GM12878 (cell line): Measurements from ENCODE around the gene CYP24A1. TPM values are rescaled to one million over a fixed set of nuclear protein-coding genes. Genes with fewer than 3 reads are reported as not detected.
A peak's percentile ranks its signal among the peaks of the same experiment; 100 is the strongest.

Source experiments
- ATF7 ChIP-seq: fragments of 450-650 bp; IDR thresholded peaks from 2 replicates; pipeline ENCODE4 v1.6.1; 2016; ENCODE audit warnings: low read depth, mild to moderate bottlenecking
- BCL3 ChIP-seq: IDR thresholded peaks from 2 replicates; pipeline ENCODE4 v1.6.1; 2011; ENCODE audit warnings: borderline replicate concordance, low read depth, mild to moderate bottlenecking, moderate library complexity, low read length; ENCODE audit not compliant: insufficient read depth, poor library complexity, severe bottlenecking
- CEBPB ChIP-seq, 2 experiments: fragments of 150-350 bp in 1 of 2; IDR thresholded peaks; 2 replicates each; pipeline ENCODE4 v1.6.1; 2012 to 2014; ENCODE audit warnings: low read depth in 2 of 2, low read length in 2 of 2, borderline replicate concordance in 1 of 2, inconsistent platforms in 1 of 2
- E4F1 ChIP-seq: fragments of 450-650 bp; IDR thresholded peaks from 2 replicates; pipeline ENCODE4 v1.6.1; 2018; ENCODE audit warnings: borderline replicate concordance, mild to moderate bottlenecking; ENCODE audit not compliant: partially characterized antibody
- ETV6 ChIP-seq, 2 experiments: fragments of 450-650 bp in 1 of 2; IDR thresholded peaks in 1 of 2; conservative IDR thresholded peaks in 1 of 2; 2 replicates each; pipeline ENCODE4 v1.6.1; 2014; ENCODE audit warnings: antibody characterized with exemption in 1 of 2, borderline replicate concordance in 1 of 2, low read depth in 1 of 2, mild to moderate bottlenecking in 1 of 2, moderate library complexity in 1 of 2
- FOXM1 ChIP-seq: IDR thresholded peaks from 2 replicates; pipeline ENCODE4 v1.6.1; 2012; ENCODE audit warnings: low read depth, mild to moderate bottlenecking, inconsistent platforms, low read length, moderate library complexity
- KAT2A ChIP-seq: conservative IDR thresholded peaks from 2 replicates; pipeline ENCODE4 v1.6.1; 2011; ENCODE audit warnings: low read depth, low read length; ENCODE audit not compliant: control insufficient read depth
- KLF5 ChIP-seq: fragments of 450-650 bp; IDR thresholded peaks from 2 replicates; pipeline ENCODE4 v1.6.1; 2014; ENCODE audit warnings: mild to moderate bottlenecking; ENCODE audit not compliant: partially characterized antibody
- MEF2B ChIP-seq: fragments of 450-650 bp; IDR thresholded peaks from 2 replicates; pipeline ENCODE4 v1.6.1; 2018; ENCODE audit warnings: mild to moderate bottlenecking, moderate library complexity; ENCODE audit not compliant: partially characterized antibody, poor library complexity, severe bottlenecking
- MYB ChIP-seq: fragments of 150-350 bp; IDR thresholded peaks from 2 replicates; pipeline ENCODE4 v1.6.1; 2014; ENCODE audit warnings: mild to moderate bottlenecking, low read depth, low read length, borderline replicate concordance
- PAX8 ChIP-seq: fragments of 450-650 bp; IDR thresholded peaks from 2 replicates; pipeline ENCODE4 v1.6.1; 2017; ENCODE audit warnings: mild to moderate bottlenecking, moderate library complexity
- PML ChIP-seq: IDR thresholded peaks from 2 replicates; pipeline ENCODE4 v1.6.1; 2012; ENCODE audit warnings: low read length, inconsistent platforms
- POLR2A ChIP-seq: IDR thresholded peaks from 2 replicates; pipeline ENCODE4 v1.6.1; 2011; ENCODE audit warnings: low read depth, mild to moderate bottlenecking, low read length
- RAD51 ChIP-seq: fragments of 450-650 bp; IDR thresholded peaks from 2 replicates; pipeline ENCODE4 v1.6.1; 2016; ENCODE audit warnings: moderate library complexity, mild to moderate bottlenecking, inconsistent platforms
- RELA ChIP-seq: fragments of 450-650 bp; IDR thresholded peaks from 2 replicates; pipeline ENCODE4 v1.8.0; 2014; ENCODE audit warnings: borderline replicate concordance; ENCODE audit not compliant: partially characterized antibody
- SKIL ChIP-seq: fragments of 450-650 bp; IDR thresholded peaks from 2 replicates; pipeline ENCODE4 v1.6.1; 2017; ENCODE audit warnings: mild to moderate bottlenecking, low read depth, inconsistent platforms; ENCODE audit not compliant: poor library complexity, severe bottlenecking
- SPI1 ChIP-seq: IDR thresholded peaks from 2 replicates; pipeline ENCODE4 v1.6.1; 2011; ENCODE audit warnings: low read depth, mild to moderate bottlenecking, low read length, moderate library complexity, borderline replicate concordance; ENCODE audit not compliant: insufficient read depth
- USF1 ChIP-seq: IDR thresholded peaks from 2 replicates; pipeline ENCODE4 v1.6.1; 2011; ENCODE audit warnings: borderline replicate concordance, low read depth, mild to moderate bottlenecking, moderate library complexity, mixed read lengths, low read length; ENCODE audit not compliant: insufficient read depth; ENCODE audit errors: extremely low read length
- USF2 ChIP-seq: IDR thresholded peaks from 2 replicates; pipeline ENCODE4 v1.6.1; 2011; ENCODE audit warnings: low read depth, low read length, improper control_type of control experiment, borderline replicate concordance
- YY1 ChIP-seq: IDR thresholded peaks from 2 replicates; pipeline ENCODE4 v1.6.1; 2011; ENCODE audit warnings: low read depth, mild to moderate bottlenecking, low read length
- polyA plus RNA-seq, 11 experiments: library from polyadenylated mRNA; depleted of rRNA in 4 of 11; unstranded in 6 of 11; stranded (reverse) in 5 of 11; fragments of >200 nt; fragmentation: Nextera tagmentation in 4 of 11; fragmentation: Illumina TruSeq in 1 of 11; extraction: Ambion mirVana in 4 of 11; extraction: Trizol in 1 of 11; gene quantifications; 1 replicate in 1 of 11; 2 replicates in 10 of 11; pipeline versions ENCODE4 v1.2.1 to v1.2.3, GENCODE V29; 2011 to 2016; ENCODE audit warnings: inconsistent platforms in 2 of 11, missing spikeins in 2 of 11, low read depth in 1 of 11
- total RNA-seq, 4 experiments: library from RNA; depleted of rRNA in 3 of 4; stranded (reverse); fragments of >200 nt in 3 of 4; fragmentation: Illumina TruSeq in 1 of 4; extraction: Trizol in 1 of 4; gene quantifications; 2 replicates each; pipeline versions ENCODE4 v1.2.1 to v1.2.3, GENCODE V29; 2013 to 2021

CYP24A1 gene
- total and polyA plus RNA-seq, 10 of the 15 experiments (the other 5 are each of a cell fraction or from before 2014, with no cell fraction given): 0.69 TPM; not detected in 9

- no peak for TF ChIP-seq USF2
- TF ChIP-seq MEF2B: no peak
- TF ChIP-seq PAX8: no peak
- no peak for TF ChIP-seq BCL3
- peak; percentile 62; the same call in 1 of the 2 replicates for TF ChIP-seq RAD51
- no peak for TF ChIP-seq FOXM1
- TF ChIP-seq KLF5: no peak
- TF ChIP-seq RELA: no peak
- TF ChIP-seq YY1: no peak
- no peak for TF ChIP-seq ATF7
- TF ChIP-seq SPI1: peak; percentile 46; the same call in 1 of the 2 replicates
- no peak for TF ChIP-seq CEBPB (IDR thresholded peaks at IDR 0.05; ENCODE audit: borderline replicate concordance in 1 of 2, low read depth in 2 of 2, low read length in 2 of 2)
- TF ChIP-seq POLR2A: no peak
- peak in 1 of 2 experiments; percentile 10; a peak in 1 of 4 replicates for TF ChIP-seq ETV6 (conservative IDR thresholded peaks at IDR 0.05 in 1 of 2, IDR thresholded peaks at IDR 0.05 in 1 of 2; ENCODE audit: borderline replicate concordance in 1 of 2, low read depth in 1 of 2)
- no peak for TF ChIP-seq MYB
- no peak for TF ChIP-seq USF1
- TF ChIP-seq PML: no peak
- TF ChIP-seq SKIL: no peak
- no peak for TF ChIP-seq KAT2A
- TF ChIP-seq E4F1: no peak
These were observed 22.0 kb upstream of the CYP24A1 start (continued) for GRCh38 chr20:54195483-54196472.
